T-helper 9 cell (primary cell): ENCODE results near the gene CCT6B.

Source experiments
- DNase-seq: peaks from one replicate; pipeline ENCODE4 v3.0.0-alpha.2; 2020

Gene CCT6B

GRCh38 chr17:34883106-34884000 lies 77.9 kb downstream of the CCT6B start:
- no peak for DNase-seq

- DNase-seq: no peak
These were observed 82.1 kb downstream of the CCT6B start for GRCh38 chr17:34879146-34879545.
